GM19397 (cell line): ENCODE measurements around the gene NYAP1.
"Not testable (repeated sequence)": the region's sequence is repeated elsewhere in the genome, so short reads cannot be mapped to it uniquely, and the experiment has no call there.

ENCODE experiments used
- ATAC-seq: cut with Tn5 transposase; IDR thresholded peaks from one replicate; pipeline ENCODE4 v1.9.1; 2021; ENCODE audit warnings: mild to moderate bottlenecking, moderate library complexity; ENCODE audit not compliant: unreplicated experiment

Gene NYAP1

GRCh38 chr7:100540073-100540723 lies 56.5 kb downstream of the NYAP1 start:
- ATAC-seq = no peak

GRCh38 chr7:100541309-100541708 lies 57.6 kb downstream of the NYAP1 start:
- ATAC-seq = not testable (repeated sequence)

GRCh38 chr7:100543586-100543985 lies 59.9 kb downstream of the NYAP1 start:
- no peak for ATAC-seq

- no peak for ATAC-seq
Measured at GRCh38 chr7:100544386-100544785, 60.7 kb downstream of the NYAP1 start.
